Tibial artery (tissue), 4 donors: ENCODE measurements around the gene IGFBP4.
A peak's percentile ranks its signal among the peaks of the same experiment; 100 is the strongest.

ENCODE experiments used
- DNase-seq, 2 donors: peaks; one replicate each; pipeline ENCODE4 v3.0.0-alpha.2; 2019
- H3K27ac ChIP-seq, 2 donors: fragments of 200-600 bp; sonication (generic) in 1 of 2; 1 replicate in 1 of 2; 2 replicates in 1 of 2; pipeline ENCODE4 v1.5.1; 2018 to 2019; ENCODE audit warnings: mild to moderate bottlenecking in 1 of 2
- H3K27me3 ChIP-seq, 2 donors: fragments of 200-600 bp; sonication (generic) in 1 of 2; one replicate each; pipeline versions ENCODE4 v1.5.1 to v1.6.0; 2016 to 2019
- H3K36me3 ChIP-seq, 3 donors: fragments of 200-600 bp; sonication (generic) in 2 of 3; one replicate each; pipeline ENCODE4 v1.5.1; 2016 to 2019; ENCODE audit warnings: mild to moderate bottlenecking in 2 of 3
- H3K4me1 ChIP-seq, 4 donors: fragments of 200-600 bp; sonication (generic) in 2 of 4; 1 replicate in 3 of 4; 2 replicates in 1 of 4; pipeline ENCODE4 v1.5.1; 2016 to 2019
- H3K4me3 ChIP-seq, 2 donors: fragments of 200-600 bp; sonication (generic) in 1 of 2; 1 replicate in 1 of 2; 2 replicates in 1 of 2; pipeline ENCODE4 v1.5.1; 2018 to 2019; ENCODE audit warnings: mild to moderate bottlenecking in 2 of 2
- H3K9me3 ChIP-seq, 3 donors: fragments of 200-600 bp; sonication (generic) in 1 of 3; one replicate each; pipeline ENCODE4 v1.5.1; 2016 to 2019
- CTCF ChIP-seq, 2 experiments: fragments of 200-600 bp in 1 of 2; fragments of 450-650 bp in 1 of 2; IDR thresholded peaks; one replicate each; pipeline ENCODE4 v1.5.1; 2017 to 2019; ENCODE audit warnings: antibody characterized with exemption in 2 of 2, mild to moderate bottlenecking in 1 of 2, moderate library complexity in 1 of 2
- intact Hi-C: fragments of 100-400 bp; cut with DNase I; formaldehyde crosslinking; loops from one replicate; pipeline ENCODE4 v1.15.0; 2023; ENCODE audit warnings: low total_unique reads

IGFBP4 gene

GRCh38 chr17:40468560-40468959 lies 25.3 kb downstream of the IGFBP4 start:
- intact Hi-C loops: no loop called here
- H3K36me3 ChIP-seq: no peaks in the 10 kb centered on the region
- no peaks in the 10 kb centered on the region for H3K9me3 ChIP-seq
- peaks cover 0 to 6% of the 10 kb centered on the region in 2 donors for H3K27me3 ChIP-seq
- no peak for TF ChIP-seq CTCF (IDR thresholded peaks at IDR 0.05)
- H3K4me3 ChIP-seq: no peak overlapping the region
- no peak for DNase-seq
- H3K4me1 ChIP-seq: peaks cover 0 to 14% (median 4%) of the 10 kb centered on the region in 4 donors
- no peak overlapping the region for H3K27ac ChIP-seq

GRCh38 chr17:40469805-40470675 lies 26.8 kb downstream of the IGFBP4 start:
- Histone ChIP-seq H3K27ac (no peak overlapping the region), H3K4me1 (peaks cover 0 to 14% (median 4%) of the 10 kb centered on the region in 4 donors), H3K36me3 (no peaks in the 10 kb centered on the region), H3K4me3 (no peak overlapping the region), H3K9me3 (no peaks in the 10 kb centered on the region), H3K27me3 (peaks cover 0 to 6% of the 10 kb centered on the region in 2 donors)
- intact Hi-C loops: no loop called here
- DNase-seq: no peak
- no peak for TF ChIP-seq CTCF (IDR thresholded peaks at IDR 0.05)

- peaks cover 0 to 21% (median 10%) of the 10 kb centered on the region in 4 donors for H3K4me1 ChIP-seq
- no peak for TF ChIP-seq CTCF (IDR thresholded peaks at IDR 0.05)
- H3K9me3 ChIP-seq: no peaks in the 10 kb centered on the region
- no peaks in the 10 kb centered on the region for H3K36me3 ChIP-seq
- H3K4me3 ChIP-seq: no peak overlapping the region
- peaks cover 0 to 6% of the 10 kb centered on the region in 2 donors for H3K27me3 ChIP-seq
- intact Hi-C loops: no loop called here
- DNase-seq: no peak
- peak overlapping the region in 1 of 2 donors; percentile 37 for H3K27ac ChIP-seq
These were observed 27.9 kb downstream of the IGFBP4 start for GRCh38 chr17:40470932-40471828.

GRCh38 chr17:40471846-40472732 lies 28.8 kb downstream of the IGFBP4 start:
- peak overlapping the region; percentile 3 to 37 for H3K27ac ChIP-seq
- peaks cover 0 to 21% (median 10%) of the 10 kb centered on the region in 4 donors for H3K4me1 ChIP-seq
- H3K36me3 ChIP-seq: no peaks in the 10 kb centered on the region
- no peaks in the 10 kb centered on the region for H3K9me3 ChIP-seq
- no peak for TF ChIP-seq CTCF (IDR thresholded peaks at IDR 0.05)
- H3K27me3 ChIP-seq: peaks cover 0 to 6% of the 10 kb centered on the region in 2 donors
- H3K4me3 ChIP-seq: no peak overlapping the region
- intact Hi-C loops: no loop called here
- DNase-seq: no peak
